ENCODE data around the gene PIK3CB. TPM values are rescaled to one million over a fixed set of nuclear protein-coding genes. Genes with fewer than 3 reads are reported as not detected.

Gene PIK3CB
- total and polyA plus RNA-seq, 2 of the 8 experiments (the other 6 are each of a cell fraction or from before 2014, with no cell fraction given): 8.3 to 35.2 TPM

DNA sequence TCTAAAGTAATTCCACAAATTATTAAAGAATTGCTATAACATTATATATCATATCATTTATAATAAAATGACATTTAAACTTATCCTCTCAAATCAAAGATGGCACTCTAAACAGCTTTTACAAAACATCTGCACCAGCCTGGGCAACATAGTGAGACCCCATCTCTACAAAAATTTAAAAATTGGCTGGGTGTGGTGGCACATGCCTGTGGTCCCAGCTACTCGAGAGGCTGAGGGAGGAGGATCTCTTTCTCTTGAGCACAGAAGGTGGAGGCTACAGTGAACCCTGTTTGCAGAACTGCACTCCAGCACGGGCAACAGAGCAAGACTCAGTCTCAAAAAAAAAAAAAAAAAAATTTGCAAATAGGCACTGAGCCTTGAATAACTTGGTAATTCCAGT, 63.1 kb downstream of the PIK3CB start:
- H2BK12ac ChIP-seq (ENCODE audit: low read depth, low read length): no peak overlapping the region
- TF ChIP-seq CBX5 (IDR thresholded peaks at IDR 0.05; ENCODE audit: low read depth, low read length): no peak
- TF ChIP-seq KDM1A (IDR thresholded peaks at IDR 0.05; ENCODE audit: borderline replicate concordance, low read length): no peak
- no peak for TF ChIP-seq RBBP5 (IDR thresholded peaks at IDR 0.05; ENCODE audit: borderline replicate concordance, low read depth, low read length)
- TF ChIP-seq, protein P1, sequence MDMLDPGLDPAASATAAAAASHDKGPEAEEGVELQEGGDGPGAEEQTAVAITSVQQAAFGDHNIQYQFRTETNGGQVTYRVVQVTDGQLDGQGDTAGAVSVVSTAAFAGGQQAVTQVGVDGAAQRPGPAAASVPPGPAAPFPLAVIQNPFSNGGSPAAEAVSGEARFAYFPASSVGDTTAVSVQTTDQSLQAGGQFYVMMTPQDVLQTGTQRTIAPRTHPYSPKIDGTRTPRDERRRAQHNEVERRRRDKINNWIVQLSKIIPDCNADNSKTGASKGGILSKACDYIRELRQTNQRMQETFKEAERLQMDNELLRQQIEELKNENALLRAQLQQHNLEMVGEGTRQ (IDR thresholded peaks at IDR 0.05; ENCODE audit: low read length): no peak
- no peak for TF ChIP-seq SRF (IDR thresholded peaks at IDR 0.05; ENCODE audit: low read depth, low read length)
- H3K4me2 ChIP-seq (ENCODE audit: insufficient read depth in 1 of 2, low read depth in 2 of 2, low read length in 2 of 2): no peak overlapping the region
- H3K27me3 ChIP-seq (replicated peaks in 1 of 4; ENCODE audit: control insufficient read depth in 3 of 4, extremely low read depth in 1 of 4, insufficient read depth in 3 of 4, low read length in 3 of 4): no peaks in the 10 kb centered on the region
- H2BK5ac ChIP-seq (ENCODE audit: low read depth, low read length): no peak overlapping the region
- peaks cover 0 to 18% (median 8%) of the 10 kb centered on the region in 4 experiments; a peak in 5 of 8 replicates for H3K36me3 ChIP-seq (ENCODE audit: control insufficient read depth in 2 of 4, insufficient read depth in 4 of 4, low read length in 3 of 4)
- H3K4ac ChIP-seq (replicated peaks; ENCODE audit: insufficient read length, low read depth, low read length): no peak overlapping the region
- no peak overlapping the region for H3K9ac ChIP-seq (replicated peaks in 1 of 4; ENCODE audit: extremely low read depth in 1 of 4, low read depth in 3 of 4, low read length in 3 of 4)
- H4K8ac ChIP-seq (ENCODE audit: extremely low read depth, insufficient read depth, low read length): no peak overlapping the region
- ChIA-PET POLR2A (ENCODE audit: partially characterized antibody) (no interaction called here), CTCF (ENCODE audit: partially characterized antibody) (no interaction called here)
- FAIRE-seq (no peak), DNase-seq (ENCODE audit: low read depth in 1 of 2, low spot score in 2 of 2) (no peak)
- 87% methylated on average over 2 of the region's 2 CpGs; no CpG with 5 or more reads in 1 of the 2 experiments for WGBS, 2 experiments (ENCODE audit: extremely low coverage in 1 of 2, insufficient coverage in 1 of 2, insufficient read length in 1 of 2, insufficient replicate concordance in 2 of 2, low coverage in 1 of 2, low lambda C conversion rate in 2 of 2, missing lambda C conversion rate in 1 of 2)
- peaks cover 2% of the 10 kb centered on the region; the same call in 1 of the 2 replicates for H3K79me1 ChIP-seq (ENCODE audit: low read depth, low read length)
- H3K14ac ChIP-seq (ENCODE audit: insufficient read length): no peak overlapping the region
- H4K5ac ChIP-seq (ENCODE audit: insufficient read length, low read depth, low read length): no peak overlapping the region
- no peak overlapping the region for H2BK15ac ChIP-seq (ENCODE audit: low read length)
- H2BK20ac ChIP-seq (ENCODE audit: low read length): no peak overlapping the region
- H3K9me3 ChIP-seq (ENCODE audit: insufficient read depth in 2 of 2, low read depth in 1 of 2, low read length in 1 of 2): peaks cover 19 to 22% of the 10 kb centered on the region in 2 experiments
- H3K56ac ChIP-seq (replicated peaks; ENCODE audit: insufficient read length, low read depth, low read length): no peak overlapping the region
- peaks cover 0 to 3% of the 10 kb centered on the region in 2 experiments for H4K20me1 ChIP-seq (replicated peaks in 1 of 2; ENCODE audit: control insufficient read depth in 1 of 2, insufficient read depth in 2 of 2, low read length in 2 of 2)
- H2AFZ ChIP-seq (ENCODE audit: low read length): no peak overlapping the region
- H3K18ac ChIP-seq (ENCODE audit: extremely low read depth, low read length): no peak overlapping the region
- no peak overlapping the region for H3K23ac ChIP-seq (ENCODE audit: insufficient read length)
- H3K4me1 ChIP-seq (replicated peaks in 1 of 4; ENCODE audit: control insufficient read depth in 3 of 4, insufficient read depth in 4 of 4, low read length in 3 of 4): no peaks in the 10 kb centered on the region
- H2AK5ac ChIP-seq (ENCODE audit: low read depth, low read length): no peak overlapping the region
- H3K27ac ChIP-seq (ENCODE audit: low read depth, low read length): no peak overlapping the region
- H3K4me3 ChIP-seq (ENCODE audit: extremely low read depth in 1 of 4, insufficient read depth in 2 of 4, low read depth in 3 of 4, low read length in 4 of 4): no peak overlapping the region
- H4K91ac ChIP-seq (replicated peaks; ENCODE audit: insufficient read length, low read length): no peak overlapping the region
- H3K23me2 ChIP-seq (ENCODE audit: low read depth, low read length): no peaks in the 10 kb centered on the region
- H3K79me2 ChIP-seq (ENCODE audit: control insufficient read depth in 1 of 2, insufficient read depth in 2 of 2, low read length in 2 of 2): peaks cover 0 to 14% of the 10 kb centered on the region in 2 experiments; a peak in 1 of 4 replicates
- no peak overlapping the region for H2BK120ac ChIP-seq (replicated peaks; ENCODE audit: low read depth, low read length)
